OCI-LY3 (cell line): ENCODE results near the gene FREY1.

Source experiments
- H2AFZ ChIP-seq: fragments of 200-600, 300-600 bp; shearing (Covaris generic); 2 replicates; pipeline ENCODE4 v1.6.0; 2014; ENCODE audit warnings: antibody characterized with exemption, low read depth, low read length
- H3K27ac ChIP-seq: fragments of 200-600, 300-600 bp; sonication (generic); 2 replicates; pipeline ENCODE4 v1.5.1; 2014; ENCODE audit warnings: mild to moderate bottlenecking, low read length, moderate library complexity, mixed read lengths
- H3K27me3 ChIP-seq: fragments of 200-600, 300-600 bp; sonication (generic); 2 replicates; pipeline ENCODE4 v1.6.1; 2014; ENCODE audit warnings: low read depth, low read length, mixed read lengths
- H3K36me3 ChIP-seq: fragments of 200-600, 300-600 bp; sonication (generic); replicated peaks from 2 replicates; pipeline ENCODE3; 2014; ENCODE audit warnings: low read depth, low read length, mixed read lengths
- H3K4me1 ChIP-seq: fragments of 300-600, 200-600 bp; sonication (generic); 2 replicates; pipeline ENCODE4 v1.6.1; 2014; ENCODE audit warnings: low read length, mixed read lengths
- H3K4me2 ChIP-seq: fragments of 200-600, 300-600 bp; sonication (generic); 2 replicates; pipeline ENCODE4 v1.6.1; 2014; ENCODE audit warnings: low read length, mixed read lengths
- H3K4me3 ChIP-seq: fragments of 300-600, 200-600 bp; sonication (generic); 2 replicates; pipeline ENCODE4 v1.5.1; 2014; ENCODE audit warnings: antibody characterized with exemption, mild to moderate bottlenecking, low read length, moderate library complexity
- H3K79me2 ChIP-seq: fragments of 300-600, 200-600 bp; shearing (Covaris generic); 2 replicates; pipeline ENCODE4 v1.6.1; 2014; ENCODE audit warnings: mild to moderate bottlenecking, low read length, mixed read lengths
- H3K9ac ChIP-seq: fragments of 300-600, 200-600 bp; shearing (Covaris generic); 2 replicates; pipeline ENCODE4 v1.6.0; 2014; ENCODE audit warnings: mild to moderate bottlenecking, low read length, moderate library complexity
- H3K9me3 ChIP-seq: fragments of 200-600, 300-600 bp; shearing (Covaris generic); 2 replicates; pipeline ENCODE4 v1.6.1; 2014; ENCODE audit warnings: low read length, mixed read lengths; ENCODE audit not compliant: insufficient read depth
- H4K20me1 ChIP-seq: fragments of 200-600, 300-600 bp; sonication (generic); 2 replicates; pipeline ENCODE4 v1.6.1; 2016; ENCODE audit warnings: low read length, mixed read lengths; ENCODE audit not compliant: insufficient read depth
- CTCF ChIP-seq: fragments of 200-600, 300-600 bp; sonication (generic); IDR thresholded peaks from 2 replicates; pipeline ENCODE4 v1.5.1; 2014; ENCODE audit warnings: antibody characterized with exemption, low read length, low read depth
- EZH2phosphoT487 ChIP-seq: fragments of 200-600 bp; shearing (Covaris generic); IDR thresholded peaks from 2 replicates; pipeline ENCODE4 v1.6.1; 2018; ENCODE audit warnings: antibody characterized with exemption, mixed run types, low read depth

The FREY1 gene

GRCh38 chr11:45930951-45931570 is 24.0 kb upstream of the FREY1 start:
- Histone ChIP-seq H3K27me3 (no peaks in the 10 kb centered on the region), H2AFZ (no peak overlapping the region), H3K79me2 (peaks cover 30% of the 10 kb centered on the region), H3K4me3 (peak overlapping the region; percentile 79), H4K20me1 (peaks cover 2% of the 10 kb centered on the region; the same call in 1 of the 2 replicates), H3K27ac (peak overlapping the region; percentile 96), H3K9ac (peak overlapping the region; percentile 76), H3K4me2 (peak overlapping the region; percentile 77), H3K4me1 (peaks cover 69% of the 10 kb centered on the region), H3K36me3 (peaks cover 21% of the 10 kb centered on the region), H3K9me3 (no peaks in the 10 kb centered on the region)
- TF ChIP-seq EZH2phosphoT487 = no peak
- TF ChIP-seq CTCF = no peak

DNA sequence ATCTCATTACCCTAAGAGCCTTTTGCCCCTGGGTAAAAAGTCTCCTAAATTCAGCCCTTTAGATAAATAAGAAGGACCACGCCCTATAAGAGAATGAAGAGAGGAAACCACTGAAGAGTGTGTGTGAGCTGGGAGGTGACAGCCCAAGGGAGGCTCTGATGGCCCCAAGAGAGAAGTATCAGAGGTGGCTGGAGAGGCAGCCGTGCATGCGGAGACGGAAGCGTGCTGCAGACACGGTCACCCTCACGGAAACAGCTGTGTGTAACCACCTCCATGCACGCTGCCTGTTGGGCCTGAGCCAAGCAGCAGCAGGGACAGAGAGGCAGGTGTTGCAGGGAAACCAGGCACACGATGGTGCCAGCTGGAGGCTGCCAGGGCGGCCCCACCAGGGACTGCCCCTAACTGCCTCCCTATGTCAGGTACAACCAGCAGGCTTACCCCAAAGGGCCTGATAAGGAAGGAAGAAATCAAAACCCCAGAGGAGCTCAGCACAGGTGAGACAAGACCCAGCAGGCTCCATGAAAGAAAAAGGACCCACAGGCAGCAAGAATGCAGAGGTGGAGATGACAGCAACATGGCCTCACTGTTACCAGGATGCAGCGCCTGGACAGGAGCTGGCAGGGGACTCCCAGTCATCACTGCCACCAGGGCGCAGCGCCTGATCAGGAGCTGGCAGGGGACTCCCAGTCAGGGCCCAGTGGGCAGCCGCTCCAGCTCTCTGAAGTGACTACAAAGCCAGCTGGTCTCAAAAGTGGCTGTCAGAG is 23.1 kb upstream of the FREY1 start:
- H3K4me2 ChIP-seq = peak overlapping the region; percentile 77

GRCh38 chr11:45929486-45930030 is 22.5 kb upstream of the FREY1 start:
- Histone ChIP-seq H4K20me1 (peaks cover 2% of the 10 kb centered on the region; the same call in 1 of the 2 replicates), H3K79me2 (peaks cover 30% of the 10 kb centered on the region), H2AFZ (no peak overlapping the region), H3K9me3 (no peaks in the 10 kb centered on the region), H3K27ac (peak overlapping the region; percentile 96), H3K4me3 (peak overlapping the region; percentile 79), H3K27me3 (no peaks in the 10 kb centered on the region), H3K9ac (peak overlapping the region; percentile 59), H3K4me2 (peak overlapping the region; percentile 77), H3K36me3 (peaks cover 15% of the 10 kb centered on the region), H3K4me1 (peaks cover 54% of the 10 kb centered on the region)
- TF ChIP-seq EZH2phosphoT487 (no peak), CTCF (no peak)

More for the DNA sequence above, 23.1 kb upstream of the FREY1 start:
- peak overlapping the region; percentile 96 for H3K27ac ChIP-seq
- no peak overlapping the region for H2AFZ ChIP-seq
- H3K9me3 ChIP-seq = no peaks in the 10 kb centered on the region
- H3K36me3 ChIP-seq = peaks cover 21% of the 10 kb centered on the region
- H3K27me3 ChIP-seq = no peaks in the 10 kb centered on the region
- H3K4me1 ChIP-seq = peaks cover 61% of the 10 kb centered on the region
- H4K20me1 ChIP-seq = peaks cover 2% of the 10 kb centered on the region; the same call in 1 of the 2 replicates
- peaks cover 30% of the 10 kb centered on the region for H3K79me2 ChIP-seq
- peak overlapping the region; percentile 79 for H3K4me3 ChIP-seq
- H3K9ac ChIP-seq = peak overlapping the region; percentile 76
- TF ChIP-seq CTCF = no peak
- no peak for TF ChIP-seq EZH2phosphoT487
